CD4-positive, alpha-beta T cell treated with Interleukin-12 subunit alpha and Interleukin-12 subunit beta, for 1 hour (primary cell): ENCODE measurements around the gene P3R3URF.

Experiments
- DNase-seq: peaks from one replicate; pipeline ENCODE4 v3.0.0-alpha.2; 2020

P3R3URF gene

DNA sequence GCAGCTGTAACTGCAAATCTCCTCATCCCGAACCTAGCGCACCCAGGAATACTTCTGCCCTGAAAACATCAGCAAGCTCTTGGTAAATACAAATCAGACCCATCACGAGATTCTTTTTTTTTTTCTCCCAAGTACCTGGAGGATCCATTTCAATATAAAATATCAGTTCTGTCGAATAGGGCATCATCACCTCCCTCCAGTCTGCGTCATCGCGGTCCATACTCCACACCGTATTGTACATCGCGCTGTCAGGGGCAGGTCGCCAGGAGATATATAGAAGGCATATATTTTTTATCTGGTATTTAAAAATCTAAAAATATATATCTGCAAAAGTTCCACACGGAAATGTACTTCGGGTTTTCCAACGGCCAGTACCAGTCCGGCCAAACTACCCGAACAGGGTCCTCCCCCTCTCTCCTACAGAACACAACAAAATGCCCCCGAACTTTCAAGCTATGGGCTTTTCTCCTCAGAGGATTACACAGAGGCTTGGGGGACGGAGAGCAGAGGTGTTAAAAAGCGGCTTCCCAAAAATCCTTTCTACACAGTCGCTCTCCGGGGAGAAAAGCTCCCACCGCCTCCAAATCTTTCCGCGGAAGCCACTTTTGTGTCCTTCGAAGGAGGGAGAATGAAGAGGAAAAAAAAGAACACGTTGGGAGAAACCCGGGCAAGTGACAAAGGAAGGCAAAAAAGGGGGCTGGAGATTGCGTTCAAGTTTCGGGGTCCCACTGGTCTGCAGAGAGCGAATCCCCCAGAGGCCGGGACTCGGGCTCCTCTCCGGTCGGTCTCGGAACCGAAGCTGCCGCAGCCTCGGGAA, 44.4 kb downstream of the P3R3URF start:
- DNase-seq: peak; percentile 22

DNA sequence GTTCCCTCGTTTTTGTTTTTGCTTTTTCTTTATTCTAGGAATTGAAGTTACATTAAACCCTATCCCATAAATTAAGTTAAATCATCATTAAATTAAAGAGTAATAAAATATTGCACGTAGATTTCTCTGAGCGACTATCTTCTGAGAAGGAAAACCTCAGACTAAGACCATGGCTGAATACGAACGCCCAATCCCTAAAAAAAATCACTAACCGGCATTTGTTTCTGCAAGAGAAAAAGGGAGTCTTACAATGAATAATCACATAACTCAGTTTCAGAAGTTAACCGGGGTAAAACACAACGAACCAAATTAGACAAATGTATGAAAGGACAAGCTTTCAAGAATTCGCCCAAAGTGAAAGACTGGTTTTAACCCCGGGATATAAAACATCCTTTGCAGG, 45.2 kb downstream of the P3R3URF start:
- DNase-seq: no peak

DNA sequence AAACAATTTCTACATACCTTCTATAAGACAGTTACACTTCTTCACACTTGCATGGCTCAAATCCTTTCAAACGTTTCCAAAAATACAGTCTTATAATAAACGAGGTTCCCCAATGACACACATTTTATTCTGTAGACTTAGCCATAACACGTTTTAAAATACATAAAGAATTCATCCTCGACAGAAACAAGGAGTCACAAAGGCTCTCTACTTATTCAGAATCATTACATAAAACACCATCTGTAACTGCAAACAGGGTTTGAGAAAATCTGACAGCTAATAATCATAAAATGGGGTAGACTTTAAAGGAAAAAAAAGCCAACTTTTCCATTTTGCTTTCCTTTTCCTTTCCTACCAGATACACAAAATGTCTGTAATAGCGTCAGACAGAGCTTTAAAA, 45.7 kb downstream of the P3R3URF start:
- no peak for DNase-seq

GRCh38 chr1:46130121-46130520, 46.2 kb downstream of the P3R3URF start:
- no peak for DNase-seq

DNA sequence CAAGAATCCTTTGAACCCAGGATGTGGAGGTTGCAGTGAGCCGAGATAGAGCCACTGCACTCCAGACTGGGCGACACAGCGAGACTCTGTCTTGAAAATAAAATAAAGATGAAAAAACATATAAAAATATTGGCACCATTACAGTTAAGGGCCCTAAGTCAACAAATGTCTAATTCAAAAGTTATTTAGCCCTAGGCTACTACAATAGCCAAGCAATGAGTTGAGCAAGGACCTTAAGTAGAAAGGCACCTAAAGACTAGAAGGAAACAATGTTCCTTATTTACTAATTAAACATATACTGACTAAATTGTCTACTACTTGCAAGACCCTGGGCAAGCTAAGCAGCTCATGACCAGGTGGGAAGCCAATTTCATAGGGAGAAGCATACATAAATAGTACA, 47.9 kb downstream of the P3R3URF start:
- DNase-seq: no peak
